Prostate gland (tissue), 2 donors: ENCODE results near the gene G6PC3.

Source experiments
- POLR2A ChIP-seq: fragments of 450-650 bp; IDR thresholded peaks from one replicate; pipeline ENCODE4 v1.6.1; 2016; ENCODE audit warnings: antibody characterized with exemption, mild to moderate bottlenecking
- POLR2AphosphoS5 ChIP-seq: sonication (generic); formaldehyde crosslinking; IDR thresholded peaks from one replicate; pipeline ENCODE4 v1.6.1; 2017; ENCODE audit warnings: antibody characterized with exemption
- TF ChIP-seq, protein P1 (sequence below), 4 experiments: fragments of 200-600 bp in 2 of 4; fragments of 450-650 bp in 2 of 4; sonication (generic) in 2 of 4; IDR thresholded peaks; 1 replicate in 3 of 4; 2 replicates in 1 of 4; pipeline ENCODE4 v1.5.1; 2016 to 2019; ENCODE audit warnings: antibody characterized with exemption in 4 of 4, mild to moderate bottlenecking in 2 of 4, moderate library complexity in 2 of 4

DNA sequence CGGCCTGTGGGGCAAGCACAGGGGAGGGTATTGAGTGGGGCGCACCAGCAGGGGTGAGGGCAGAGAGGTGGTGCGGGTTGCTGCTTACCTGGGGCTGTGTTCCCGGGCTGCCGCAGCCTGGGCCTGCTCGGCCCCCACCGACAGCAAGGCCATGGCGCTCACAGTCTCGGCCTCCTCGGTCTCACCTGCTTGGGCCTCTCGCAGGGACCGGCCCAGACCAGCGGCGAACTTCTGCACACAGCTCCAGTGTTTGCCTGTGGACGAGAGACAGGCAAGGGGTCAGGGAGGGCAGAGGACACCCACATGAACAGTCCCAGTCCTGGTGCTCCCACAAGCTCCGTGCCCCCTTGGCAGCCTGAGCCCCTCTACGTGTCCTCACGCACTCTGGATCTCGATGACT, 7.9 kb downstream of the G6PC3 start:
- TF ChIP-seq, protein P1, sequence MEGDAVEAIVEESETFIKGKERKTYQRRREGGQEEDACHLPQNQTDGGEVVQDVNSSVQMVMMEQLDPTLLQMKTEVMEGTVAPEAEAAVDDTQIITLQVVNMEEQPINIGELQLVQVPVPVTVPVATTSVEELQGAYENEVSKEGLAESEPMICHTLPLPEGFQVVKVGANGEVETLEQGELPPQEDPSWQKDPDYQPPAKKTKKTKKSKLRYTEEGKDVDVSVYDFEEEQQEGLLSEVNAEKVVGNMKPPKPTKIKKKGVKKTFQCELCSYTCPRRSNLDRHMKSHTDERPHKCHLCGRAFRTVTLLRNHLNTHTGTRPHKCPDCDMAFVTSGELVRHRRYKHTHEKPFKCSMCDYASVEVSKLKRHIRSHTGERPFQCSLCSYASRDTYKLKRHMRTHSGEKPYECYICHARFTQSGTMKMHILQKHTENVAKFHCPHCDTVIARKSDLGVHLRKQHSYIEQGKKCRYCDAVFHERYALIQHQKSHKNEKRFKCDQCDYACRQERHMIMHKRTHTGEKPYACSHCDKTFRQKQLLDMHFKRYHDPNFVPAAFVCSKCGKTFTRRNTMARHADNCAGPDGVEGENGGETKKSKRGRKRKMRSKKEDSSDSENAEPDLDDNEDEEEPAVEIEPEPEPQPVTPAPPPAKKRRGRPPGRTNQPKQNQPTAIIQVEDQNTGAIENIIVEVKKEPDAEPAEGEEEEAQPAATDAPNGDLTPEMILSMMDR (IDR thresholded peaks at IDR 0.05) = no peak
- TF ChIP-seq POLR2A = no peak
- no peak for TF ChIP-seq POLR2AphosphoS5
